Measurements from ENCODE around the gene HNRNPAB.

The HNRNPAB gene

GRCh38 chr5:178182158-178182876 is 22.0 kb upstream of the HNRNPAB start:
- no peaks in the 10 kb centered on the region for H3K27me3 ChIP-seq
- H3K9me3 ChIP-seq: no peaks in the 10 kb centered on the region
- no peak for TF ChIP-seq CTCF (IDR thresholded peaks at IDR 0.05; ENCODE audit: low read depth, low read length)
- no peaks in the 10 kb centered on the region; the same call in 1 of the 2 replicates for H3K4me1 ChIP-seq
- no peaks in the 10 kb centered on the region for H3K36me3 ChIP-seq
- no peak for DNase-seq
- no peak overlapping the region for H3K4me3 ChIP-seq (ENCODE audit: low read depth, low read length)

- H3K27me3 ChIP-seq: no peaks in the 10 kb centered on the region
- no peaks in the 10 kb centered on the region; the same call in 1 of the 2 replicates for H3K4me1 ChIP-seq
- TF ChIP-seq CTCF (IDR thresholded peaks at IDR 0.05; ENCODE audit: low read depth, low read length): no peak
- no peak overlapping the region for H3K4me3 ChIP-seq (ENCODE audit: low read depth, low read length)
- no peaks in the 10 kb centered on the region for H3K36me3 ChIP-seq
- no peaks in the 10 kb centered on the region for H3K9me3 ChIP-seq
- DNase-seq: no peak
Measured at GRCh38 chr5:178186427-178186826, 17.9 kb upstream of the HNRNPAB start.

- Histone ChIP-seq H3K4me1 (no peaks in the 10 kb centered on the region; the same call in 1 of the 2 replicates), H3K4me3 (ENCODE audit: low read depth, low read length) (peak within 1 kb of the TSS; percentile 39), H3K9me3 (no peaks in the 10 kb centered on the region), H3K36me3 (no peaks in the 10 kb centered on the region), H3K27me3 (no peaks in the 10 kb centered on the region)
- DNase-seq: no peak
- no peak for TF ChIP-seq CTCF (IDR thresholded peaks at IDR 0.05; ENCODE audit: low read depth, low read length)
Measured at GRCh38 chr5:178187014-178187413, 17.3 kb upstream of the HNRNPAB start, which contains the start of gene GMCL2. TSS of gene GMCL2 (minus strand) at chr5:178187371. CDS start at chr5:178187299, 72 bp downstream.

GRCh38 chr5:178189433-178189832 is 14.9 kb upstream of the HNRNPAB start:
- Histone ChIP-seq H3K27me3 (no peaks in the 10 kb centered on the region; the same call in 1 of the 2 replicates), H3K4me3 (ENCODE audit: low read depth, low read length) (no peak overlapping the region), H3K9me3 (no peaks in the 10 kb centered on the region), H3K4me1 (no peaks in the 10 kb centered on the region; the same call in 1 of the 2 replicates), H3K36me3 (no peaks in the 10 kb centered on the region)
- no peak for TF ChIP-seq CTCF (IDR thresholded peaks at IDR 0.05; ENCODE audit: low read depth, low read length)
- DNase-seq: no peak

- H3K4me3 ChIP-seq (ENCODE audit: low read depth, low read length): no peak overlapping the region
- H3K9me3 ChIP-seq: no peaks in the 10 kb centered on the region
- H3K27me3 ChIP-seq: no peaks in the 10 kb centered on the region; the same call in 1 of the 2 replicates
- TF ChIP-seq CTCF (IDR thresholded peaks at IDR 0.05; ENCODE audit: low read depth, low read length): no peak
- DNase-seq: no peak
- H3K36me3 ChIP-seq: no peaks in the 10 kb centered on the region
- H3K4me1 ChIP-seq: no peaks in the 10 kb centered on the region
Measured at GRCh38 chr5:178191661-178192060, 12.7 kb upstream of the HNRNPAB start.

- TF ChIP-seq CTCF (IDR thresholded peaks at IDR 0.05; ENCODE audit: low read depth, low read length): no peak
Measured at GRCh38 chr5:178192244-178192643, 12.1 kb upstream of the HNRNPAB start.

More at GRCh38 chr5:178192244-178192643, 12.1 kb upstream of the HNRNPAB start:
- Histone ChIP-seq H3K9me3 (no peaks in the 10 kb centered on the region), H3K27me3 (no peaks in the 10 kb centered on the region; the same call in 1 of the 2 replicates), H3K4me1 (no peaks in the 10 kb centered on the region), H3K4me3 (ENCODE audit: low read depth, low read length) (no peak overlapping the region), H3K36me3 (no peaks in the 10 kb centered on the region)
- no peak for DNase-seq

Measured in BE2C (cell line).